ENCODE measurements around the gene AP4B1. TPM values are rescaled to one million over a fixed set of nuclear protein-coding genes. Genes with fewer than 3 reads are reported as not detected.

The AP4B1 gene
- total and polyA plus RNA-seq, 9 of the 15 experiments (the other 6 are each of a cell fraction or from before 2014, with no cell fraction given): 15.8 to 36.5 (median 24.6) TPM

DNA sequence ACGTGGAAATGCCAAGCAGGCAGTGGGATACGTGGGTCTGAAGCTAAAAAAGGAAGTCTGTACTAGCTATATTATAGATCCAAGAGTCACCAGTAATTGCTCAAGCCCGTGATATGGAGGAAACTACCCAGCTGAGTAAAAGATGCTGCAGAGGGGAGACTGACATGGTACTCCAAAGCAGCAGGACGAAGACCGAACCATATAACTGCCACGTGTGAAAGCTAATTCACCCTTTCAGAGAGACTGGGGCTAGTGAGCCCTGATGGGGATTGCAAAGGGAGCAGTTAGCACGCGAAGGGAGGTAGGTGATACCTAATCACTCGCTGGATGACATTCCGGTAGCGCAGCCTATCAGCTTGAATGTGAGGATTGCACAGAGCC, 316 bp downstream of the AP4B1 start (continued):
- peak in 1 of 2 experiments; percentile 76; a peak in 2 of 4 replicates for TF ChIP-seq HDAC1 (IDR thresholded peaks at IDR 0.05)
- TF ChIP-seq, protein P1, sequence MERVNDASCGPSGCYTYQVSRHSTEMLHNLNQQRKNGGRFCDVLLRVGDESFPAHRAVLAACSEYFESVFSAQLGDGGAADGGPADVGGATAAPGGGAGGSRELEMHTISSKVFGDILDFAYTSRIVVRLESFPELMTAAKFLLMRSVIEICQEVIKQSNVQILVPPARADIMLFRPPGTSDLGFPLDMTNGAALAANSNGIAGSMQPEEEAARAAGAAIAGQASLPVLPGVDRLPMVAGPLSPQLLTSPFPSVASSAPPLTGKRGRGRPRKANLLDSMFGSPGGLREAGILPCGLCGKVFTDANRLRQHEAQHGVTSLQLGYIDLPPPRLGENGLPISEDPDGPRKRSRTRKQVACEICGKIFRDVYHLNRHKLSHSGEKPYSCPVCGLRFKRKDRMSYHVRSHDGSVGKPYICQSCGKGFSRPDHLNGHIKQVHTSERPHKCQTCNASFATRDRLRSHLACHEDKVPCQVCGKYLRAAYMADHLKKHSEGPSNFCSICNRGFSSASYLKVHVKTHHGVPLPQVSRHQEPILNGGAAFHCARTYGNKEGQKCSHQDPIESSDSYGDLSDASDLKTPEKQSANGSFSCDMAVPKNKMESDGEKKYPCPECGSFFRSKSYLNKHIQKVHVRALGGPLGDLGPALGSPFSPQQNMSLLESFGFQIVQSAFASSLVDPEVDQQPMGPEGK (CRISPR knock-in tag; IDR thresholded peaks at IDR 0.05; ENCODE audit: borderline replicate concordance): no peak
- TF ChIP-seq MAZ (CRISPR knock-in tag; conservative IDR thresholded peaks at IDR 0.05 in 1 of 2, IDR thresholded peaks at IDR 0.05 in 1 of 2): no peak; a peak in 1 of 4 replicates
- TF ChIP-seq NFRKB (IDR thresholded peaks at IDR 0.05; ENCODE audit: low read depth): 0 out of 2 replicates have a peak, but pooled peaks have one; percentile 48
- no peak for TF ChIP-seq ZNF146 (CRISPR knock-in tag; IDR thresholded peaks at IDR 0.05; ENCODE audit: unreplicated experiment)
- peak; percentile 57; the same call in 1 of the 2 replicates for TF ChIP-seq OTX1 (CRISPR knock-in tag; IDR thresholded peaks at IDR 0.05)
- 0 out of 2 replicates have a peak, but pooled peaks have one; percentile 41 for TF ChIP-seq DMBX1 (CRISPR knock-in tag; IDR thresholded peaks at IDR 0.05; ENCODE audit: borderline replicate concordance)
- TF ChIP-seq TAF7 (tag; IDR thresholded peaks at IDR 0.05): no peak
- 0 out of 2 replicates have a peak, but pooled peaks have one; percentile 33 for TF ChIP-seq E2F3 (CRISPR knock-in tag; IDR thresholded peaks at IDR 0.05)
- 0 out of 4 replicates have a peak, but pooled peaks of 1 of the 2 experiments have one; percentile 30 for TF ChIP-seq ARNT (IDR thresholded peaks at IDR 0.05)
- TF ChIP-seq, protein P2, sequence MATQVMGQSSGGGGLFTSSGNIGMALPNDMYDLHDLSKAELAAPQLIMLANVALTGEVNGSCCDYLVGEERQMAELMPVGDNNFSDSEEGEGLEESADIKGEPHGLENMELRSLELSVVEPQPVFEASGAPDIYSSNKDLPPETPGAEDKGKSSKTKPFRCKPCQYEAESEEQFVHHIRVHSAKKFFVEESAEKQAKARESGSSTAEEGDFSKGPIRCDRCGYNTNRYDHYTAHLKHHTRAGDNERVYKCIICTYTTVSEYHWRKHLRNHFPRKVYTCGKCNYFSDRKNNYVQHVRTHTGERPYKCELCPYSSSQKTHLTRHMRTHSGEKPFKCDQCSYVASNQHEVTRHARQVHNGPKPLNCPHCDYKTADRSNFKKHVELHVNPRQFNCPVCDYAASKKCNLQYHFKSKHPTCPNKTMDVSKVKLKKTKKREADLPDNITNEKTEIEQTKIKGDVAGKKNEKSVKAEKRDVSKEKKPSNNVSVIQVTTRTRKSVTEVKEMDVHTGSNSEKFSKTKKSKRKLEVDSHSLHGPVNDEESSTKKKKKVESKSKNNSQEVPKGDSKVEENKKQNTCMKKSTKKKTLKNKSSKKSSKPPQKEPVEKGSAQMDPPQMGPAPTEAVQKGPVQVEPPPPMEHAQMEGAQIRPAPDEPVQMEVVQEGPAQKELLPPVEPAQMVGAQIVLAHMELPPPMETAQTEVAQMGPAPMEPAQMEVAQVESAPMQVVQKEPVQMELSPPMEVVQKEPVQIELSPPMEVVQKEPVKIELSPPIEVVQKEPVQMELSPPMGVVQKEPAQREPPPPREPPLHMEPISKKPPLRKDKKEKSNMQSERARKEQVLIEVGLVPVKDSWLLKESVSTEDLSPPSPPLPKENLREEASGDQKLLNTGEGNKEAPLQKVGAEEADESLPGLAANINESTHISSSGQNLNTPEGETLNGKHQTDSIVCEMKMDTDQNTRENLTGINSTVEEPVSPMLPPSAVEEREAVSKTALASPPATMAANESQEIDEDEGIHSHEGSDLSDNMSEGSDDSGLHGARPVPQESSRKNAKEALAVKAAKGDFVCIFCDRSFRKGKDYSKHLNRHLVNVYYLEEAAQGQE (IDR thresholded peaks at IDR 0.05; ENCODE audit: borderline replicate concordance): no peak
- TF ChIP-seq, protein P2 (CRISPR knock-in tag; IDR thresholded peaks at IDR 0.05; ENCODE audit: low read depth): 0 out of 2 replicates have a peak, but pooled peaks have one; percentile 78
- TF ChIP-seq ZNF197 (CRISPR knock-in tag; IDR thresholded peaks at IDR 0.05; ENCODE audit: low read depth): peak; percentile 17; the same call in 1 of the 2 replicates
- TF ChIP-seq, protein P3, sequence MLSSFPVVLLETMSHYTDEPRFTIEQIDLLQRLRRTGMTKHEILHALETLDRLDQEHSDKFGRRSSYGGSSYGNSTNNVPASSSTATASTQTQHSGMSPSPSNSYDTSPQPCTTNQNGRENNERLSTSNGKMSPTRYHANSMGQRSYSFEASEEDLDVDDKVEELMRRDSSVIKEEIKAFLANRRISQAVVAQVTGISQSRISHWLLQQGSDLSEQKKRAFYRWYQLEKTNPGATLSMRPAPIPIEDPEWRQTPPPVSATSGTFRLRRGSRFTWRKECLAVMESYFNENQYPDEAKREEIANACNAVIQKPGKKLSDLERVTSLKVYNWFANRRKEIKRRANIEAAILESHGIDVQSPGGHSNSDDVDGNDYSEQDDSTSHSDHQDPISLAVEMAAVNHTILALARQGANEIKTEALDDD (IDR thresholded peaks at IDR 0.05): peak; percentile 60
- TF ChIP-seq ADNP (tag; IDR thresholded peaks at IDR 0.05): no peak
- TF ChIP-seq, protein P4, sequence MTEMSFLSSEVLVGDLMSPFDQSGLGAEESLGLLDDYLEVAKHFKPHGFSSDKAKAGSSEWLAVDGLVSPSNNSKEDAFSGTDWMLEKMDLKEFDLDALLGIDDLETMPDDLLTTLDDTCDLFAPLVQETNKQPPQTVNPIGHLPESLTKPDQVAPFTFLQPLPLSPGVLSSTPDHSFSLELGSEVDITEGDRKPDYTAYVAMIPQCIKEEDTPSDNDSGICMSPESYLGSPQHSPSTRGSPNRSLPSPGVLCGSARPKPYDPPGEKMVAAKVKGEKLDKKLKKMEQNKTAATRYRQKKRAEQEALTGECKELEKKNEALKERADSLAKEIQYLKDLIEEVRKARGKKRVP (CRISPR knock-in tag; IDR thresholded peaks at IDR 0.05): peak; percentile 46; the same call in 1 of the 2 replicates
- TF ChIP-seq ZNF134 (CRISPR knock-in tag; conservative IDR thresholded peaks at IDR 0.05): peak; percentile 63

Data from K562 (cell line).